Keratinocyte (primary cell): ENCODE results near the gene ID2. TPM values are rescaled to one million over a fixed set of nuclear protein-coding genes. Genes with fewer than 3 reads are reported as not detected.

Source experiments
- DNase-seq: peaks from one replicate; pipeline ENCODE4 v3.0.0-alpha.2; 2011; ENCODE audit warnings: low read depth, missing footprints, low spot score
- FAIRE-seq: peaks from 2 replicates; lab custom pipeline; 2011; peaks lifted over from hg19 to GRCh38; lab: Jason Lieb, UNC
- H2AFZ ChIP-seq: 2 replicates; pipeline ENCODE4 v1.6.0; 2012; ENCODE audit warnings: low read length, control low read depth, inconsistent platforms; ENCODE audit not compliant: control insufficient read depth
- H3K27ac ChIP-seq: 2 replicates; pipeline ENCODE4 v1.5.1; 2011; ENCODE audit warnings: low read length; ENCODE audit not compliant: control insufficient read depth, insufficient read depth
- H3K27me3 ChIP-seq: 3 replicates; pipeline ENCODE4 v1.6.0; 2011; ENCODE audit warnings: low read length; ENCODE audit not compliant: control insufficient read depth, insufficient read depth; ENCODE audit errors: extremely low read depth
- H3K36me3 ChIP-seq, 2 experiments: 2 replicates in 1 of 2; 3 replicates in 1 of 2; pipeline ENCODE4 v1.5.1; 2011; ENCODE audit warnings: low read length in 2 of 2, mild to moderate bottlenecking in 1 of 2; ENCODE audit not compliant: control insufficient read depth in 2 of 2, insufficient read depth in 2 of 2; ENCODE audit errors: extremely low read depth in 1 of 2
- H3K4me1 ChIP-seq: 3 replicates; pipeline ENCODE4 v1.5.1; 2011; ENCODE audit warnings: low read length; ENCODE audit not compliant: control insufficient read depth, insufficient read depth; ENCODE audit errors: extremely low read depth
- H3K4me2 ChIP-seq: 3 replicates; pipeline ENCODE4 v1.6.0; 2011; ENCODE audit warnings: low read depth, low read length; ENCODE audit not compliant: control insufficient read depth, insufficient read depth; ENCODE audit errors: extremely low read depth
- H3K4me3 ChIP-seq, 3 experiments: fragments of 200-600 bp in 1 of 3; sonication (generic) in 1 of 3; 2 replicates in 2 of 3; 3 replicates in 1 of 3; pipeline ENCODE4 v1.5.1; 2011 to 2016; ENCODE audit warnings: low read length in 3 of 3, mild to moderate bottlenecking in 3 of 3, control low read depth in 2 of 3, inconsistent platforms in 1 of 3, low read depth in 1 of 3, mixed read lengths in 1 of 3, mixed run types in 1 of 3, moderate library complexity in 1 of 3; ENCODE audit not compliant: control insufficient read depth in 2 of 3, insufficient read depth in 2 of 3; ENCODE audit errors: extremely low read depth in 1 of 3
- H3K79me2 ChIP-seq: 2 replicates; pipeline ENCODE4 v1.6.0; 2012; ENCODE audit warnings: low read length; ENCODE audit not compliant: control insufficient read depth, insufficient read depth
- H3K9ac ChIP-seq: 3 replicates; pipeline ENCODE4 v1.6.0; 2011; ENCODE audit warnings: low read length; ENCODE audit not compliant: control insufficient read depth, insufficient read depth; ENCODE audit errors: extremely low read depth
- H3K9me1 ChIP-seq: 3 replicates; pipeline ENCODE4 v1.6.0; 2011; ENCODE audit warnings: low read length; ENCODE audit not compliant: control insufficient read depth, insufficient read depth; ENCODE audit errors: extremely low read depth
- H3K9me3 ChIP-seq: 2 replicates; pipeline ENCODE4 v1.5.1; 2012; ENCODE audit warnings: low read depth, low read length; ENCODE audit not compliant: control insufficient read depth
- H4K20me1 ChIP-seq: 3 replicates; pipeline ENCODE4 v1.6.0; 2011; ENCODE audit warnings: low read length; ENCODE audit not compliant: control insufficient read depth, insufficient read depth; ENCODE audit errors: extremely low read depth
- EZH2 ChIP-seq: IDR thresholded peaks from one replicate; pipeline ENCODE4 v1.6.1; 2012; ENCODE audit warnings: inconsistent platforms, mild to moderate bottlenecking, low read length, moderate library complexity
- dilution Hi-C: fragments of 300-500 bp; cut with MboI; formaldehyde crosslinking; loops from one replicate; pipeline ENCODE4 v1.7.0; 2020; ENCODE audit warnings: low sequenced_read_pairs; ENCODE audit not compliant: extremely low pct_ligation_motif_present
- polyA plus RNA-seq, 5 experiments: library from polyadenylated mRNA; depleted of rRNA in 3 of 5; stranded (reverse) in 3 of 5; stranded (forward) in 1 of 5; unstranded in 1 of 5; fragments of >200 nt; gene quantifications; 1 replicate in 1 of 5; 2 replicates in 3 of 5; 3 replicates in 1 of 5; pipeline versions ENCODE4 v1.2.1 to v1.2.3, GENCODE V29; 2011 to 2012; ENCODE audit warnings: missing spikeins in 2 of 5, low read depth in 1 of 5, low replicate concordance in 1 of 5
- TF ChIP-seq, protein P1 (sequence below), 3 experiments: IDR thresholded peaks in 1 of 3; conservative IDR thresholded peaks in 1 of 3; optimal IDR thresholded peaks in 1 of 3; 2 replicates in 2 of 3; 3 replicates in 1 of 3; pipeline versions ENCODE3 to v1.5.1; 2011; ENCODE audit warnings: low read length in 3 of 3, mild to moderate bottlenecking in 3 of 3, moderate library complexity in 2 of 3, control low read depth in 1 of 3, inconsistent platforms in 1 of 3; ENCODE audit not compliant: insufficient read depth in 2 of 3; ENCODE audit errors: extremely low read depth in 1 of 3

The ID2 gene
- polyA plus RNA-seq, 1 donor (not counting 4 experiments of a cell fraction or from before 2014, with no cell fraction given): 6.3 TPM

DNA sequence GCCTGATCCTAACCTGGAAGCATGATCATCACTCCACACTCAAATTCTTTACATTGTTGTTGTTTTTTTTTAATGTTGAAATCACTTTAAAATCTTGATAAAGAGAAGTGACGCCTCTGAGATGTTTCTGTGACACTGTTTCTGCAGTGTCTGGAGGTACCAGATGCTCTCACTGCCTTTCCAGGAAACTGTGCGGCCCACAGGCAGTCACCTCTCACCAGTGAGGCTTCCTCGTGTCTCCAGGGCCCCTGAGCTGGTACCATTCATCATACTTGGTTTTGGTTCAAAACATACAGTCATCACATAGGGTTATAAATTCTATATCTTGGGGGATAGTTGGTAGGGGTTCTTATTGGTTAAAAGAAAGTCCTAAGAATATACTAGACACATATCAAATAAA, 10.1 kb upstream of the ID2 start:
- H3K27me3 ChIP-seq: peaks cover 30% of the 10 kb centered on the region
- TF ChIP-seq EZH2: no peak
- TF ChIP-seq, protein P1, sequence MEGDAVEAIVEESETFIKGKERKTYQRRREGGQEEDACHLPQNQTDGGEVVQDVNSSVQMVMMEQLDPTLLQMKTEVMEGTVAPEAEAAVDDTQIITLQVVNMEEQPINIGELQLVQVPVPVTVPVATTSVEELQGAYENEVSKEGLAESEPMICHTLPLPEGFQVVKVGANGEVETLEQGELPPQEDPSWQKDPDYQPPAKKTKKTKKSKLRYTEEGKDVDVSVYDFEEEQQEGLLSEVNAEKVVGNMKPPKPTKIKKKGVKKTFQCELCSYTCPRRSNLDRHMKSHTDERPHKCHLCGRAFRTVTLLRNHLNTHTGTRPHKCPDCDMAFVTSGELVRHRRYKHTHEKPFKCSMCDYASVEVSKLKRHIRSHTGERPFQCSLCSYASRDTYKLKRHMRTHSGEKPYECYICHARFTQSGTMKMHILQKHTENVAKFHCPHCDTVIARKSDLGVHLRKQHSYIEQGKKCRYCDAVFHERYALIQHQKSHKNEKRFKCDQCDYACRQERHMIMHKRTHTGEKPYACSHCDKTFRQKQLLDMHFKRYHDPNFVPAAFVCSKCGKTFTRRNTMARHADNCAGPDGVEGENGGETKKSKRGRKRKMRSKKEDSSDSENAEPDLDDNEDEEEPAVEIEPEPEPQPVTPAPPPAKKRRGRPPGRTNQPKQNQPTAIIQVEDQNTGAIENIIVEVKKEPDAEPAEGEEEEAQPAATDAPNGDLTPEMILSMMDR (optimal IDR thresholded peaks at IDR 0.05 in 1 of 3, IDR thresholded peaks at IDR 0.05 in 1 of 3, conservative IDR thresholded peaks at IDR 0.05 in 1 of 3; ENCODE audit: extremely low read depth in 1 of 3, insufficient read depth in 2 of 3, low read length in 3 of 3): no peak
- peaks cover 3% of the 10 kb centered on the region for H3K9me3 ChIP-seq
- no peak overlapping the region for H2AFZ ChIP-seq
- no peak overlapping the region for H3K9ac ChIP-seq
- FAIRE-seq (no peak), DNase-seq (no peak)
- dilution Hi-C loops: no loop called here
- no peaks in the 10 kb centered on the region for H4K20me1 ChIP-seq
- H3K4me2 ChIP-seq: no peak overlapping the region
- H3K27ac ChIP-seq: no peak overlapping the region
- H3K9me1 ChIP-seq: no peaks in the 10 kb centered on the region
- peaks cover 3% of the 10 kb centered on the region for H3K4me1 ChIP-seq
- no peak overlapping the region for H3K4me3 ChIP-seq
- no peaks in the 10 kb centered on the region for H3K79me2 ChIP-seq
- H3K36me3 ChIP-seq: no peaks in the 10 kb centered on the region

DNA sequence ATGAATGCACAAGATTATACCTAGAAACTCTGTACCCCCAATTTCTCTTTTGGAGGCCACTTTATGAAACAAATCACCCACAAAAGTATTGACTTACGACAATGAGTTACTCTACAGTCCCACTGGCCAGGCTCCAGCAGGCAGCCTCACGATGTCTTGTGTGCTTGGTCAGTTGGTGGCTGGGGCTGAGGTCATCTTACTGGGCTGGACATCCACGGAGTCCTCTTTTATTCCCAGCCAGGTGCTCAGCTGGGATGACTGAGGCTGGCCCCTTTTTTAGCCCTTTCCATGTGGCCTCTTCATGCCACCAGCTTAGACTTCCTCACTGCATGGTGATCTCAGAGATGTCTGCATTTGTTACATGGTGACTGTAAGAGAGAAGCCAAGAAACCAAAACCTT, 8.9 kb upstream of the ID2 start:
- no peak for DNase-seq
- H3K4me2 ChIP-seq: no peak overlapping the region
- no peak overlapping the region for H3K4me3 ChIP-seq
- TF ChIP-seq, protein P1 (optimal IDR thresholded peaks at IDR 0.05 in 1 of 3, IDR thresholded peaks at IDR 0.05 in 1 of 3, conservative IDR thresholded peaks at IDR 0.05 in 1 of 3; ENCODE audit: extremely low read depth in 1 of 3, insufficient read depth in 2 of 3, low read length in 3 of 3): no peak
- TF ChIP-seq EZH2: no peak
- H4K20me1 ChIP-seq: no peaks in the 10 kb centered on the region
- H3K36me3 ChIP-seq: no peaks in the 10 kb centered on the region
- no peak for FAIRE-seq
- no peak overlapping the region for H3K9ac ChIP-seq
- H3K9me1 ChIP-seq: no peaks in the 10 kb centered on the region
- peaks cover 6% of the 10 kb centered on the region for H3K4me1 ChIP-seq
- dilution Hi-C loops: no loop called here
- H3K27ac ChIP-seq: no peak overlapping the region
- no peak overlapping the region for H2AFZ ChIP-seq
- peaks cover 3% of the 10 kb centered on the region for H3K9me3 ChIP-seq
- no peaks in the 10 kb centered on the region for H3K79me2 ChIP-seq
- peaks cover 41% of the 10 kb centered on the region for H3K27me3 ChIP-seq
